Measurements from ENCODE around the gene DPEP3.

Gene DPEP3, protein sequence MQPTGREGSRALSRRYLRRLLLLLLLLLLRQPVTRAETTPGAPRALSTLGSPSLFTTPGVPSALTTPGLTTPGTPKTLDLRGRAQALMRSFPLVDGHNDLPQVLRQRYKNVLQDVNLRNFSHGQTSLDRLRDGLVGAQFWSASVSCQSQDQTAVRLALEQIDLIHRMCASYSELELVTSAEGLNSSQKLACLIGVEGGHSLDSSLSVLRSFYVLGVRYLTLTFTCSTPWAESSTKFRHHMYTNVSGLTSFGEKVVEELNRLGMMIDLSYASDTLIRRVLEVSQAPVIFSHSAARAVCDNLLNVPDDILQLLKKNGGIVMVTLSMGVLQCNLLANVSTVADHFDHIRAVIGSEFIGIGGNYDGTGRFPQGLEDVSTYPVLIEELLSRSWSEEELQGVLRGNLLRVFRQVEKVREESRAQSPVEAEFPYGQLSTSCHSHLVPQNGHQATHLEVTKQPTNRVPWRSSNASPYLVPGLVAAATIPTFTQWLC

DNA sequence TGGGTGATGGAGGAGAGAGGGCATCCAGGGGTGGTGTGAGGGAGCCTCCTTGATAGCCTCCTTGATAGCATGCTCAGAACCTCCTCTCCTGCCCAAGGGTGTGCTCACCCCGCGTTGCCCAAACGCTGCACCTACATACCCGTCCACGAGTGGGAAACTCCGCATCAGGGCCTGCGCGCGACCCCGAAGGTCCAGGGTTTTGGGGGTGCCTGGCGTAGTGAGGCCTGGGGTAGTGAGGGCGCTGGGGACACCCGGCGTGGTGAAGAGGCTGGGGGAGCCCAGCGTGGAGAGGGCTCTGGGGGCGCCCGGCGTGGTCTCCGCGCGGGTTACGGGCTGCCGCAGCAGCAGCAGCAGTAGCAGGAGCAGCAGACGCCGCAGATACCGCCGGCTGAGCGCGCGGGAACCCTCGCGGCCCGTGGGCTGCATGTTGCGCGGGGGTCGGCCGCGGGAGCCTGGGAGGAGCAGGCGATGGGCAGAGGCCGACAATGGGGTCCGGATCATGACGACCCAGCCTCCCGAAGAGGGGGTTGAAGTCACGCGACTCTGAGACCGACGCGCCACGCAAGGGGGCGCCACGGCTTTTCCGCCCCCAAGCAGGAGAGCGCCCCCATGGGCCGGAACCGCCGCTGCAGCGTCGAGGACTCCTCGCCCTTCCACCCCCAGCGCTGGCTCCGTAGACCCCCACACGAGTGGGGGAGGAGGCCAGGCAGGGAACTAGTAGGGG, at the start of gene DPEP3:
DPEP3 (minus strand) TSS at position 545 of the 724 bp plus-strand sequence; CDS start at position 426, 119 bp downstream.
- Histone ChIP-seq H3K27me3 (ENCODE audit: insufficient read depth, insufficient read length) (peaks cover 6% of the 10 kb centered on the region), H3K4me1 (ENCODE audit: insufficient read depth, insufficient read length) (peaks cover 3% of the 10 kb centered on the region), H3K36me3 (ENCODE audit: insufficient read depth, insufficient read length, low read length) (no peaks in the 10 kb centered on the region), H3K9me3 (ENCODE audit: insufficient read depth, low read length) (no peaks in the 10 kb centered on the region; the same call in 1 of the 2 replicates), H3K4me3 (ENCODE audit: insufficient read length, low read depth) (no peak within 1 kb of the TSS), H3K9ac (ENCODE audit: insufficient read length, low read depth) (no peak within 1 kb of the TSS)
- TF ChIP-seq SUZ12 (IDR thresholded peaks at IDR 0.05; ENCODE audit: extremely low read depth, insufficient read depth, insufficient read length) (no peak), ZNF274 (IDR thresholded peaks at IDR 0.05; ENCODE audit: low read depth, low read length) (no peak), YY1 (IDR thresholded peaks at IDR 0.05; ENCODE audit: insufficient read depth, insufficient read length) (no peak)
- no peak for DNase-seq (ENCODE audit: low read depth, low spot score)

DNA sequence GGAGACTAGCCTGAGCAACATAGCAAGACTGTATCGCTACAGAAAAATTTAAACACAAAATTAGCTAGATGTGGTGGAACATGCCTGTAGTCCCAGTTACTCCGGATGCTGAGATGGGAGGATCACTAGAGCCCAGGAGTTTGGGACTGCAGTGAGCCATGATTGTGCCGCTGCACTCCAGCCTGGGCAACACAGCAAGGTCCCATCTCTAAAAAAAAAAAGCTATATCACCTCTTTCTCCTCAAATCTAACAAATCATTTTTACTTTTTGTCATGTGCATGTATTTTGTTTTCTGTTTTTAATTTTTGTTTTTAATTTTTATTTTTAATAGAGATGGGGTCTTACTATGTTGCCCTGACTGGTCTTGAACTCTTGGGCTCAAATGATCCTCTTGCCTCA, 48.7 kb upstream of the DPEP3 start:
- TF ChIP-seq ZNF274 (IDR thresholded peaks at IDR 0.05; ENCODE audit: low read depth, low read length) (no peak), SUZ12 (IDR thresholded peaks at IDR 0.05; ENCODE audit: extremely low read depth, insufficient read depth, insufficient read length) (no peak), YY1 (IDR thresholded peaks at IDR 0.05; ENCODE audit: insufficient read depth, insufficient read length) (no peak)
- no peaks in the 10 kb centered on the region for H3K27me3 ChIP-seq (ENCODE audit: insufficient read depth, insufficient read length)
- H3K9me3 ChIP-seq (ENCODE audit: insufficient read depth, low read length), result no peaks in the 10 kb centered on the region
- no peaks in the 10 kb centered on the region for H3K4me1 ChIP-seq (ENCODE audit: insufficient read depth, insufficient read length)
- H3K36me3 ChIP-seq (ENCODE audit: insufficient read depth, insufficient read length, low read length), result peaks cover 49% of the 10 kb centered on the region
- no peak overlapping the region for H3K4me3 ChIP-seq (ENCODE audit: insufficient read length, low read depth)
- no peak for DNase-seq (ENCODE audit: low read depth, low spot score)
- H3K9ac ChIP-seq (ENCODE audit: insufficient read length, low read depth), result no peak overlapping the region

DNA sequence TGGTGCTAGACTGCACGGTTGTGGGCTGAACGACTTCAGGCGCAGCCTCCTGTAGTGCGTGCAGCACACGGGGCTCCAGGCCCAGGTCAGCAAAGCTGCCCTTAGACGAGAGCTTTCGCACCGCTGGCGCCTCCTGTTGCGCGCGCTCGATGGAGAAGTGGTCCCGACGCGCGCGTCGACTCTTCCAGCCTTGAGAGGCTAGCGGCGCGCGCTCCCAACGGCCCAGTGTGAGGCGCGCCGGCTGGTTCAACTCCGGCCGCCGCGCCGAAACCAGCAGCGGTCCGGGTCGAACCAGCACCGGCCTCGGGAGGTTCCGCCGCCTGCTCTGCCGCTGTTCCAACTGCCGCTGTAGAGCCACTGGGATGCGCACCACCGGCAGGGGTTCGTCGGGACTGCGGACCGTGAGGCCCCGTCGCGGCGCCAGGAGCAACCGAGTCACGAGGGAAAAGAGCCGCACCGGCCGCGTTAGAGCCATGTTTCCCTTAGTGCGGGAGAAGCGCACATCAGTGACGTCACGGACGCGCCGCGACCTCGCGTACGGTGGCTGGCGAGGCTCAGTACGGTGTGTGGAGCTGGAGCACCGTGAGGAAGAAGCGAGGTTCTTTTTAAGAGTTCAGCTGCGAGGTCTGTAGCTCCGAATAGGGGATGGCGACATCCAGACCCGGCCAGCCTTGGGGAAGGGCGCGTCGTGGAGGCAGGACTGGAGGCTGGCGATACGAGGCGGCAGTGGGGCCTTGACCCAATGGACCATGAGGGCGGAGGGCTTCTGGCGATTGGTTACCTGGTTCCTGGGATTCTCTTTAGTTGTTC, 42.6 kb upstream of the DPEP3 start, which contains the start of the genes DDX28 and DUS2:
DDX28 (minus strand) TSS at position 505 of the 810 bp plus-strand sequence; CDS start at position 475, 30 bp downstream.
DUS2 (plus strand) TSS at position 557 of the 810 bp plus-strand sequence. CDS start 14,740 bp downstream, outside the sequence.
- peak; percentile 94 for DNase-seq (ENCODE audit: low read depth, low spot score)
- TF ChIP-seq YY1 (IDR thresholded peaks at IDR 0.05; ENCODE audit: insufficient read depth, insufficient read length) (peak; percentile 61), SUZ12 (IDR thresholded peaks at IDR 0.05; ENCODE audit: extremely low read depth, insufficient read depth, insufficient read length) (no peak)
- peaks cover 9% of the 10 kb centered on the region for H3K4me1 ChIP-seq (ENCODE audit: insufficient read depth, insufficient read length)
- no peaks in the 10 kb centered on the region for H3K9me3 ChIP-seq (ENCODE audit: insufficient read depth, low read length)
- H3K9ac ChIP-seq (ENCODE audit: insufficient read length, low read depth), result peak within 1 kb of the TSS; percentile 100
- no peaks in the 10 kb centered on the region for H3K27me3 ChIP-seq (ENCODE audit: insufficient read depth, insufficient read length)
- H3K36me3 ChIP-seq (ENCODE audit: insufficient read depth, insufficient read length, low read length), result peaks cover 44% of the 10 kb centered on the region
- H3K4me3 ChIP-seq (ENCODE audit: insufficient read length, low read depth), result peak within 1 kb of the TSS; percentile 98

DNA sequence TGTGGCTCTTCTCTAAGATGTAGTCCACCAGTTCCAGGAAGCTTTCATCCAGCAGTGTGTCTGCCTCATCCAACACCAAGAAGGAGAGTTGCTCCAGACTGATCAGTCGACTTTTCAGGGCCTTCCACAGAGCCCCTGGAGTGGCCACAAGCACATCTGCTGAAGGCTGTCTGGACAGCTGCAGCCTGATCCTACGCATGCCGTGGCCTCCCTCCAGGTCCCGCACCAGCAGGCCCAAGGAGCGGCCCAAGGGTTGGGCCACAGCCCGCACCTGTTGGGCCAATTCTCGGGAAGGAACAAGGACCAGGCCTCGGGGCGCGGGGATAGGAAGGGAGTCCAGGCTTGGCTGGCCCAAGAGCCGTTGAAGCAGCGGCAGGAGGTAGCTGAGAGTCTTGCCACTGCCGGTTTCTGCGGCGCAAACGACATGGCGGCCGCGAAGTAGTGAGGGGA, 42.0 kb upstream of the DPEP3 start:
- Histone ChIP-seq H3K36me3 (ENCODE audit: insufficient read depth, insufficient read length, low read length) (peaks cover 38% of the 10 kb centered on the region), H3K27me3 (ENCODE audit: insufficient read depth, insufficient read length) (no peaks in the 10 kb centered on the region), H3K9me3 (ENCODE audit: insufficient read depth, low read length) (no peaks in the 10 kb centered on the region), H3K4me3 (ENCODE audit: insufficient read length, low read depth) (peak overlapping the region; percentile 98), H3K4me1 (ENCODE audit: insufficient read depth, insufficient read length) (peaks cover 9% of the 10 kb centered on the region), H3K9ac (ENCODE audit: insufficient read length, low read depth) (peak overlapping the region; percentile 100)
- DNase-seq (ENCODE audit: low read depth, low spot score), result no peak
- TF ChIP-seq SUZ12 (IDR thresholded peaks at IDR 0.05; ENCODE audit: extremely low read depth, insufficient read depth, insufficient read length) (no peak), YY1 (IDR thresholded peaks at IDR 0.05; ENCODE audit: insufficient read depth, insufficient read length) (no peak), ZNF274 (IDR thresholded peaks at IDR 0.05; ENCODE audit: low read depth, low read length) (no peak)

DNA sequence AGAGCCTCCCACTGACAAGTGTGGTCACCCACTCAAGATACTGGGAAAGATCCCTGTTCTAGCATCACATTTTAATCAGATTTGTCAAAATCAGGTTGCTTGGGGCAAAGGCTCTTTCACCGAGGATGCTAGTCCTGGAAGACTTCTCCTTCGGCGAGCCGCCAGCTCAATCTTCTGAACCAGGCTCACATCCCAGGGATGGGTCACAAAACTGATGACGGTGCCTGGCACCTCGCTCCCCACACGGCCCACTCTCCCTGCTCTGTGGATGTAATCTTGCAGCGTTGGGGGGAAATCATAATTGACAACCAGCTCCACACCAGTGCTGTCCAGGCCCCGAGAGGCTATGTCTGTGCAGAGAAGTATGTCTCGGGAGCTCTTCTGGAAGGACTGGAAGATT, 41.2 kb upstream of the DPEP3 start:
- no peaks in the 10 kb centered on the region for H3K9me3 ChIP-seq (ENCODE audit: insufficient read depth, low read length)
- H3K9ac ChIP-seq (ENCODE audit: insufficient read length, low read depth), result no peak overlapping the region
- no peaks in the 10 kb centered on the region for H3K27me3 ChIP-seq (ENCODE audit: insufficient read depth, insufficient read length)
- peaks cover 9% of the 10 kb centered on the region for H3K4me1 ChIP-seq (ENCODE audit: insufficient read depth, insufficient read length)
- peaks cover 31% of the 10 kb centered on the region for H3K36me3 ChIP-seq (ENCODE audit: insufficient read depth, insufficient read length, low read length)
- H3K4me3 ChIP-seq (ENCODE audit: insufficient read length, low read depth), result peak overlapping the region; percentile 98
- TF ChIP-seq YY1 (IDR thresholded peaks at IDR 0.05; ENCODE audit: insufficient read depth, insufficient read length) (no peak), ZNF274 (IDR thresholded peaks at IDR 0.05; ENCODE audit: low read depth, low read length) (no peak), SUZ12 (IDR thresholded peaks at IDR 0.05; ENCODE audit: extremely low read depth, insufficient read depth, insufficient read length) (no peak)
- no peak for DNase-seq (ENCODE audit: low read depth, low spot score)

DNA sequence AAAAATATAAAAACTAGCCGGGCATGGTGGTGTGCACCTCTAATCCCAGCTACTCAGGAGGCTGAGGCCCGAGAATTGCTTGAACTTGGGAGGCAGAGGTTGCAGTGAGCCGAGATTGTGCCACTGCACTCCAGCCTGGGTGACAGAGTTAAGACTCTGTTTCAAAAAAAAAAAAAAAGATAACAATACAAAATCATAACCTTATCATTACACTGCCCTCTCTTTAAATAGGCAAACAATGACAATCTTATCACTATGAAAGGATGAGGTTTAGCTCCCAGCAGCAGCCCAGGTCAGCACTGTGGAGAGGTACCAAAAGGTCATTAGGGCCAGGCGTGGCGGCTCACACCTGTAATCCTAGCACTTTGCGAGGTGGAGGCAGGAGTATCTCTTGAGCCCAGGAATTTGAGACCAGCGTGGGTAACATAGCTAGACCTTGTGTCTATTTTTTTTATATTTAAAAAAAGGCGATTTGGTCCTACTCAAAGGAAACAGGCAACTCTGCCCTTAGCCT, 38.9 kb upstream of the DPEP3 start:
- no peak for DNase-seq (ENCODE audit: low read depth, low spot score)
- no peak for TF ChIP-seq SUZ12 (IDR thresholded peaks at IDR 0.05; ENCODE audit: extremely low read depth, insufficient read depth, insufficient read length)
- no peak for TF ChIP-seq YY1 (IDR thresholded peaks at IDR 0.05; ENCODE audit: insufficient read depth, insufficient read length)
- no peak for TF ChIP-seq ZNF274 (IDR thresholded peaks at IDR 0.05; ENCODE audit: low read depth, low read length)
- H3K4me3 ChIP-seq (ENCODE audit: insufficient read length, low read depth), result no peak overlapping the region
- H3K9ac ChIP-seq (ENCODE audit: insufficient read length, low read depth), result no peak overlapping the region
- no peaks in the 10 kb centered on the region for H3K27me3 ChIP-seq (ENCODE audit: insufficient read depth, insufficient read length)
- peaks cover 18% of the 10 kb centered on the region for H3K36me3 ChIP-seq (ENCODE audit: insufficient read depth, insufficient read length, low read length)
- no peaks in the 10 kb centered on the region for H3K9me3 ChIP-seq (ENCODE audit: insufficient read depth, low read length)
- peaks cover 9% of the 10 kb centered on the region for H3K4me1 ChIP-seq (ENCODE audit: insufficient read depth, insufficient read length)
